EH (cell line): ENCODE results near the gene COL1A1.

Source experiments
- DNase-seq: peaks from one replicate; pipeline ENCODE4 v3.0.0-alpha.2; 2015; ENCODE audit warnings: low read depth

Gene COL1A1

GRCh38 chr17:50172130-50172529 is 29.3 kb downstream of the COL1A1 start:
- peak; percentile 15 for DNase-seq

DNA sequence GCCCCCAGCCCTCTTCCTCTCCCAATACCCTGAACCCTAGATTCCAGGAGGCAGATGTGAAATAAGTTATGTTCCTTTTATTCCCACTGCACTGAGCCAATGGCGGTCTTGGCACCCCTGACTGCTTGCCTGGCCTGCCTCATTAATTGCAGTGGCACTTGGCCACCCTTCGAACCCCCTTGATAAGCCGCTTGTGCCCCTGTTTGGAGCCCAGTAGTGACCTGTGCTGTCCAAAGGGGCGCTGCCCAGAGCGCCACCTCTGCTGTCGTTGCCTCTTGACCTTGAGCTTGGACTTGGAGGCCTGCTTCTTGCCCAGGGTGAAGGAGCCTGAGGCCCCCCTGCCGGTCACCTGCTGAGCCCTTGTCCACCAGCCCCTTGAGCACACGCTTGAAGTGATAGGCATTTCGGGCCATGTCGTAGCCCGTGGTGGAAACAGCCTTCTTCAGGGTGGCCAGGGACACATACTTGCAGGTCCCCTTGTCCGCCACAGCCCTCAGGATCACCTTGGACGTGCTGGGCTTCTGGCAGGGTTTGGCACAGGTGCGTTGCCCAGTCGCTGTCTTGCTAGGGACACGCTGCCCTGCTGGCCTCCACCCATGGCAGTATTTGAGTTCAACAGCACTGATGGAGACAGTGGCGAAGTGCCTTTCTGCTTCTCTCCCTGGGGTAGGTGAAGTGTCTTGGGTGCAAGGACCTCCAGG is 29.9 kb downstream of the COL1A1 start:
- peak; percentile 15 for DNase-seq

DNA sequence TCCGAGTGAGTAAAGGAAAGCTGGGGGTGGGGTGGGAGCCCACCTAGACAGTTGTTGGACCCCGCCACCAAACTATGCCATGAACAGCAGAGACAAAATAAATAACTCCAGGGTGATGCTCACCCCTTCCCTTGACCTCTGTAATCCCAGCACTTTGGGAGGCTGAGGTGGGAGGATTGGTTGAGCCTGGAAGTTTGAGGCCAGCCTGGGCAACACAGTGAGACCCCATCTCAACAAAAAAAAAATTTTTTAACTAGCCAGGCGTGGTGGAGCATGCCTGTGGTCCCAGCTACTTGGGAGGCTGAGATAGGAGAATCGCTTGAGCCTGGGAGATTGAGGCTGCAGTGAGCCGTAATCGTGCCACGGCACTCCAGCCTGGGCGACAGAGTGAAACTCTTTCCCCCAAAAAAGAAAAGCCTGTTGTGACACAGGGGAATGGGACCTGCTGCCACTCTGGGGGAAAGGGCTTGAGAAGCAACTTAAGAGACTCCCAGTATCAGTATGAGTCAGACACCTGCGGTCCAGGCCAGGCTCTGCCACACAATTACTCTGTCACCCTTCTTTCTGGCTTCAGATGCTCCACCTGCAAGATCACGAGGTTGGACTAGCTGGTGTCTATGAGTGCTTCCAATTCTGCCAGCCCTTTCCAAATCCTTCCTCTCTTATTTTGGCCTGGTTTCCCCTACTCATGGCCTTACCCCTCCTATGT is 30.6 kb downstream of the COL1A1 start:
- DNase-seq = peak; percentile 36

DNA sequence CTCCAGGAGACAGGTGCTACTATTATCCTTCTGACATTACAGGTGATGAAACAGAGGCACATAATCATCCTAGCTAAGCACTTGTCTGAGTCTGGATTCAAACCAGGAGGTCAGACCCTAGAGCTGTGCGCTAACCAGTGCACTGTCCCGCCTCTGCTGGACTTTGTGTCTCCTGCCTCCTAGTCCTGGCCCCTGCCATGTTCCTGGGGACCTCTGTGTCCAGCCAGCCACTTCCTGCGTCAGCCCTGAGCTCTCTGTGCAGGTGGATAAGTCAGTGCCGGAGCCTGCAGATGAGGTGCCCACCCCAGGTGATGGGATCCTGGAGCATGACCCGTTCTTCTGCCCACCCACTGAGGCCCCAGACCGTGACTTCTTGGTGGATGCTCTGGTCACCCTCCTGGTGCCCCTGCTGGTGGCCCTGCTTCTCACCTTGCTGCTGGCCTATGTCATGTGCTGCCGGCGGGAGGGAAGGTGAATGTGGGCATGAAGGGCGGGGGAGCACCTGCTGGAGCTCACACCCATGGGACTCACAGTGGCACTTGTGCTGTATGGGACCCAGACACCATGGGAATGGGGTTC is 31.5 kb downstream of the COL1A1 start:
- no peak for DNase-seq

DNA sequence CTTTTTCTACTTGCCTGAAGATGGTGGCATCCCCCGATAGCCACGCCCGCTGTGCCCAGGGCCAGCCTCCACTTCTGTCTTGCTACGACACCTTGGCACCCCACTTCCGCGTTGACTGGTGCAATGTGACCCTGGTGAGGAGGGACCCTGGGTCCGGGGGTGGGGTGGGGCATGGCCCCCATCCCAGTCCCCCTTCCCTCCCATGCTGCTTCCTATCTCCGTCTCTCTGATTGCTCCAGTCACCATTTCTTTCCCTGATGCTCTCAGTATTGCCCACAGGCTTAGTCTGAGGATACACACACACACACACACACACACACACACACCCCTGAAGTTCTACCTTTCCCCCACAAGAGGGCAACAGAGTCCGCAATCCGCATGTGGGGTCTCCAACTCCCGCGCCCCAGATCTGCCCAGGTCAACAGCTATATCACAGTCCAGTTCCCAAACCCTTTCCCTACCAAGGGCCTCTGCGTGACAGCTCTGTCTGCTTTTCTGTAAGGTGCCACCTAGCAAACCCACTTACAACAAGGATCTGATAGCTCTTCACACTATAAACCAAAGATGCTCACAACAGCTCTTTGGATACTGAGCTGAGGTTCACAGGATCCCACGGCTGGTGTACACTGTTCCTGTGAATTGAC is 32.2 kb downstream of the COL1A1 start:
- DNase-seq = peak; percentile 74

GRCh38 chr17:50168319-50168718 is 33.1 kb downstream of the COL1A1 start:
- no peak for DNase-seq

- DNase-seq = no peak
Observed at GRCh38 chr17:50167371-50167770, 34.1 kb downstream of the COL1A1 start.

- no peak for DNase-seq
Observed at GRCh38 chr17:50166518-50167181, 34.8 kb downstream of the COL1A1 start.

GRCh38 chr17:50165867-50166517 is 35.4 kb downstream of the COL1A1 start, which contains the start of gene SGCA:
Gene SGCA, plus strand, starts transcription at chr17:50166005. Its CDS starts 36 bp downstream, at chr17:50166041.
- DNase-seq = peak; percentile 33

- DNase-seq = no peak
Observed at GRCh38 chr17:50165466-50165865, 36.0 kb downstream of the COL1A1 start.

GRCh38 chr17:50165066-50165465 is 36.4 kb downstream of the COL1A1 start:
- no peak for DNase-seq

DNA sequence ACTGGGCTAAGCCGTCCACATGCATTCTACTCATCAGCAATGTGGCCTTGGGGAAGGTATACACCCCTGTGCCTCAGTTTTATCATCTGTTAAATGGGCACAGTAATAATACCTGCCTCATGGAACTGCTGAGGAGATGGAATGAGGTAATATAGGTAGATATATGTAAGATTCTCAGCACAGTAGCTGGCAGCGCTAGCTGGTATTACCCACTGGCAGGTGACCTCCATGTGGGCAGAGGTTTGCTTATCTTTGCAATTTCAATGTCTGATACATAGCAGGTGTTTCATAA is 36.8 kb downstream of the COL1A1 start:
- DNase-seq = no peak

- DNase-seq = no peak
Observed at GRCh38 chr17:50163843-50164696, 37.4 kb downstream of the COL1A1 start.

DNA sequence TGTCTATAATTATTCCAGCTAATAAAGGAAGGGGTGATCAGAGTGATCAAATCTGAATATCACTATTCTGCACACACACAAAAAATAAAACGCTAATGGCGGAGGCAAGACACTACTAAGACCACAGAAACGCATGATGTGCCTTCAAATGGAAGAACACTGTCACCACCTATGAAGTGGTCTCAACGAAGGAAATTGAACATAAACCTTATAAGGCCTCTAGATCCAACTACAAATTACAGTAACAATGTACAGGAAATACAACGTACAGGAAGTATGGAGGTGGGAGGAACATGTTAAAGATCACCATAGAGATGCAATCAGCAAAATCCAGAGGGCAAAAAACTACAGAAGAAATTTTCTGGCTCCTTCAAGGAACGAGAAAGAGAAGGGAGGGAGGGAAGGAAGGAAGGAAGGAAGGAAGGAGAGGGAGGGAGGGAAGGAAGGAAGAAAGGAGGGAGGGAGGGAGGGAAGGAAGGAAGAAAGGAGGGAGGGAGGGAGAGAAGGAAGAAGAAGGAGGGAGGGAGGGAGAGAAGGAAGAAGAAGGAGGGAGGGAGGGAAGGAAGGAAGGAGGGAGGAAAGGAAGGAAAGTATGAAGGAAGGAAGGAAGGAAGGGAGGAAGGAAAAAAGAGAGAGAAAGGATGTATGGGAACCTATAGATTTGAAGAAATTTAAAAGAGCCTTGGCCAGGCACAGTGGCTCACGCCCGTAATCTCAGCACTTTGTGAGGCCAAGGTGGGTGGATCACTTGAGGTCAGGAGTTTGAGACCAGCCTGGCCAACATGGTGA is 38.8 kb downstream of the COL1A1 start:
- DNase-seq = no peak

GRCh38 chr17:50161911-50162288 is 39.5 kb downstream of the COL1A1 start:
- DNase-seq = no peak

DNA sequence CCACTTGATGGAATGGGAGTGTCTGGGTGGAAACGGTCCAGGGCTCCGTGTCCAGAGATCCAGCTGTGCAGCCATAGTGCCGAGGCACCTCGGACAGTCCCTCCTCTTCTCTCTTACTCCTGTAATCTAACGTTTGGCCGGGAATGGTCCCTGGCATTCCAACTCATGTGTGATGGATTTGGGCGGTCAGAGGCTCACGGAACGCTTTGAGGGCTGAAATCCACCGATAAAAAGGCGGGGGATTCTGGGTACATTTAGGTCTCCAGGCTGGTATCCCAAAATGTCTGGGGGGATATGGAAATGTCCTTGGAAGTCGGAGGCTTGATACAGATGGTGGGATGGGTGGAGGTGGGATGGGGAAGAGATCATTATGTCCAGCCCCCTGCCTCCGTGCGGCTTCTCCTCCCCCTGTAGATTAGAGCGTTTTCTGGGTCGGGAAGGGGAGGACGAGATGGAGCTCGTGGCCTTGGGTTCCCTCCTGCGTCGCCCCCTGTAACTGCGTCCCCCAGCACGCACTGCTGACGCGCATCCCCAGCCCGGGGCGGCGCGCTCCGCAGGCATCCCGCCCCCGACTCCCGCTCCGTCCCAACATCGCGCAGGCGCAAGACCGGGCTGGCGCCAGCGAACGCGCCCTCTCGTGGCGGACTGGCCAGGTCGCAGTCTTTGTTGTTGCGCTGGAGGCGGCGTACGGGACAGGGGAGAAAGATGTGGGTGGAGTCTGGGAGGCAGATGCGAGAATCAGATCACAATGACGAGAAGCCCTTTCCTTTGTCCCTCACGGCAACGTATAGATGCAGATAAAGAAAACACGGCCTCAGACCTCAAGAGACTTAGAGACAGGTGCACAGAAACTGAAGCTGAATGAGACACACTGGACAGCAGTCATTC is 40.2 kb downstream of the COL1A1 start:
- peak; percentile 89 for DNase-seq

GRCh38 chr17:50157891-50158290 is 43.5 kb downstream of the COL1A1 start:
- no peak for DNase-seq

GRCh38 chr17:50155115-50155819 is 46.2 kb downstream of the COL1A1 start:
- DNase-seq = peak; percentile 72
